Panc1 (cell line): Measurements from ENCODE around the gene RNF8.

Source experiments
- POLR2AphosphoS5 ChIP-seq: IDR thresholded peaks from 2 replicates; pipeline ENCODE4 v1.6.1; 2012; ENCODE audit warnings: mild to moderate bottlenecking, low read depth, low read length, moderate library complexity
- TF ChIP-seq, protein P1 (sequence below): fragments of 450-650 bp; IDR thresholded peaks from 2 replicates; pipeline ENCODE4 v1.5.1; 2017; ENCODE audit warnings: mild to moderate bottlenecking
- TF ChIP-seq, protein P2 (sequence below), 2 experiments: IDR thresholded peaks; 2 replicates each; pipeline ENCODE4 v1.6.1; 2011 to 2012; ENCODE audit warnings: low read depth in 2 of 2, control low read depth in 1 of 2, low read length in 1 of 2, mild to moderate bottlenecking in 1 of 2, moderate library complexity in 1 of 2; ENCODE audit not compliant: insufficient read depth in 1 of 2

GRCh38 chr6:37315157-37315515, 38.6 kb upstream of the RNF8 start:
- TF ChIP-seq, protein P1, sequence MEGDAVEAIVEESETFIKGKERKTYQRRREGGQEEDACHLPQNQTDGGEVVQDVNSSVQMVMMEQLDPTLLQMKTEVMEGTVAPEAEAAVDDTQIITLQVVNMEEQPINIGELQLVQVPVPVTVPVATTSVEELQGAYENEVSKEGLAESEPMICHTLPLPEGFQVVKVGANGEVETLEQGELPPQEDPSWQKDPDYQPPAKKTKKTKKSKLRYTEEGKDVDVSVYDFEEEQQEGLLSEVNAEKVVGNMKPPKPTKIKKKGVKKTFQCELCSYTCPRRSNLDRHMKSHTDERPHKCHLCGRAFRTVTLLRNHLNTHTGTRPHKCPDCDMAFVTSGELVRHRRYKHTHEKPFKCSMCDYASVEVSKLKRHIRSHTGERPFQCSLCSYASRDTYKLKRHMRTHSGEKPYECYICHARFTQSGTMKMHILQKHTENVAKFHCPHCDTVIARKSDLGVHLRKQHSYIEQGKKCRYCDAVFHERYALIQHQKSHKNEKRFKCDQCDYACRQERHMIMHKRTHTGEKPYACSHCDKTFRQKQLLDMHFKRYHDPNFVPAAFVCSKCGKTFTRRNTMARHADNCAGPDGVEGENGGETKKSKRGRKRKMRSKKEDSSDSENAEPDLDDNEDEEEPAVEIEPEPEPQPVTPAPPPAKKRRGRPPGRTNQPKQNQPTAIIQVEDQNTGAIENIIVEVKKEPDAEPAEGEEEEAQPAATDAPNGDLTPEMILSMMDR = peak; percentile 33; the same call in 1 of the 2 replicates
- TF ChIP-seq POLR2AphosphoS5 = no peak
- TF ChIP-seq, protein P2, sequence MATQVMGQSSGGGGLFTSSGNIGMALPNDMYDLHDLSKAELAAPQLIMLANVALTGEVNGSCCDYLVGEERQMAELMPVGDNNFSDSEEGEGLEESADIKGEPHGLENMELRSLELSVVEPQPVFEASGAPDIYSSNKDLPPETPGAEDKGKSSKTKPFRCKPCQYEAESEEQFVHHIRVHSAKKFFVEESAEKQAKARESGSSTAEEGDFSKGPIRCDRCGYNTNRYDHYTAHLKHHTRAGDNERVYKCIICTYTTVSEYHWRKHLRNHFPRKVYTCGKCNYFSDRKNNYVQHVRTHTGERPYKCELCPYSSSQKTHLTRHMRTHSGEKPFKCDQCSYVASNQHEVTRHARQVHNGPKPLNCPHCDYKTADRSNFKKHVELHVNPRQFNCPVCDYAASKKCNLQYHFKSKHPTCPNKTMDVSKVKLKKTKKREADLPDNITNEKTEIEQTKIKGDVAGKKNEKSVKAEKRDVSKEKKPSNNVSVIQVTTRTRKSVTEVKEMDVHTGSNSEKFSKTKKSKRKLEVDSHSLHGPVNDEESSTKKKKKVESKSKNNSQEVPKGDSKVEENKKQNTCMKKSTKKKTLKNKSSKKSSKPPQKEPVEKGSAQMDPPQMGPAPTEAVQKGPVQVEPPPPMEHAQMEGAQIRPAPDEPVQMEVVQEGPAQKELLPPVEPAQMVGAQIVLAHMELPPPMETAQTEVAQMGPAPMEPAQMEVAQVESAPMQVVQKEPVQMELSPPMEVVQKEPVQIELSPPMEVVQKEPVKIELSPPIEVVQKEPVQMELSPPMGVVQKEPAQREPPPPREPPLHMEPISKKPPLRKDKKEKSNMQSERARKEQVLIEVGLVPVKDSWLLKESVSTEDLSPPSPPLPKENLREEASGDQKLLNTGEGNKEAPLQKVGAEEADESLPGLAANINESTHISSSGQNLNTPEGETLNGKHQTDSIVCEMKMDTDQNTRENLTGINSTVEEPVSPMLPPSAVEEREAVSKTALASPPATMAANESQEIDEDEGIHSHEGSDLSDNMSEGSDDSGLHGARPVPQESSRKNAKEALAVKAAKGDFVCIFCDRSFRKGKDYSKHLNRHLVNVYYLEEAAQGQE (IDR thresholded peaks at IDR 0.05; ENCODE audit: insufficient read depth in 1 of 2, low read depth in 2 of 2, low read length in 1 of 2) = no peak
